B cell (primary cell): ENCODE results near the gene GNAT2. TPM values are rescaled to one million over a fixed set of nuclear protein-coding genes. Genes with fewer than 3 reads are reported as not detected.

Source experiments
- ATAC-seq: fragments of 200-7000 bp; cut with Tn5 transposase; one replicate; pipeline ENCODE4 v1.10.0; 2021; ENCODE audit warnings: low read depth, mild to moderate bottlenecking, moderate number of reproducible peaks, moderate library complexity
- CTCF ChIA-PET: fragments of 350-600 bp; sonication (Branson Sonifier 250); formaldehyde crosslinking; loops from one replicate; lab custom pipeline; 2021; ENCODE audit warnings: antibody characterized with exemption, inconsistent platforms; lab: Charles Lee
- POLR2A ChIA-PET: fragments of 350-600 bp; sonication (Branson Sonifier 250); formaldehyde crosslinking; loops from one replicate; lab custom pipeline; 2021; ENCODE audit warnings: antibody characterized with exemption; lab: Charles Lee
- DNase-seq: peaks from one replicate; pipeline ENCODE4 v3.0.0; 2013
- H2AFZ ChIP-seq: 2 replicates; pipeline ENCODE4 v1.6.1; 2012; ENCODE audit warnings: mild to moderate bottlenecking, low read depth, low read length; ENCODE audit not compliant: insufficient read depth, poor library complexity, severe bottlenecking
- H3K27ac ChIP-seq, 2 donors: 1 replicate in 1 of 2; 2 replicates in 1 of 2; pipeline ENCODE4 v1.5.1; 2012 to 2013; ENCODE audit warnings: low read length in 2 of 2, mild to moderate bottlenecking in 2 of 2, moderate library complexity in 1 of 2
- H3K27me3 ChIP-seq, 4 experiments: fragments of 200-600 bp in 1 of 4; sonication (generic) in 1 of 4; replicated peaks in 1 of 4; 1 replicate in 2 of 4; 2 replicates in 2 of 4; pipeline versions ENCODE4 v1.6.1 to v1.7.0; 2013 to 2016; ENCODE audit warnings: low read length in 3 of 4, mild to moderate bottlenecking in 2 of 4, mixed read lengths in 1 of 4, moderate library complexity in 1 of 4; ENCODE audit not compliant: insufficient read depth in 4 of 4, control insufficient read depth in 3 of 4; ENCODE audit errors: control extremely low read depth in 1 of 4
- H3K36me3 ChIP-seq, 2 experiments: replicated peaks in 1 of 2; 1 replicate in 1 of 2; 2 replicates in 1 of 2; pipeline versions ENCODE4 v1.6.1 to v1.7.1; 2013; ENCODE audit warnings: low read length in 1 of 2; ENCODE audit not compliant: insufficient read depth in 2 of 2, control insufficient read depth in 1 of 2; ENCODE audit errors: control extremely low read depth in 1 of 2, extremely low read depth in 1 of 2
- H3K4me1 ChIP-seq, 2 donors: fragments of 200-600 bp in 1 of 2; sonication (generic) in 1 of 2; 1 replicate in 1 of 2; 2 replicates in 1 of 2; pipeline versions ENCODE4 v1.5.1 to v1.6.1; 2013 to 2017; ENCODE audit warnings: low read length in 2 of 2; ENCODE audit not compliant: control insufficient read depth in 2 of 2, insufficient read depth in 2 of 2
- H3K4me2 ChIP-seq: replicated peaks from 2 replicates; pipeline ENCODE3; 2012; ENCODE audit warnings: mild to moderate bottlenecking, low read depth, low read length; ENCODE audit not compliant: poor library complexity, severe bottlenecking
- H3K4me3 ChIP-seq, 5 experiments: fragments of 200-600 bp in 1 of 5; sonication (generic) in 1 of 5; 1 replicate in 3 of 5; 2 replicates in 2 of 5; pipeline versions ENCODE4 v1.5.1 to v1.7.0; 2011 to 2016; ENCODE audit warnings: low read length in 4 of 5, mild to moderate bottlenecking in 4 of 5, low read depth in 2 of 5, control low read depth in 1 of 5, moderate library complexity in 1 of 5; ENCODE audit not compliant: insufficient read depth in 1 of 5; ENCODE audit errors: control extremely low read depth in 1 of 5, extremely low read depth in 1 of 5
- H3K79me2 ChIP-seq: fragments of 200-600 bp; sonication (generic); one replicate; pipeline ENCODE4 v1.6.0; 2016; ENCODE audit warnings: low read length; ENCODE audit not compliant: control insufficient read depth, insufficient read depth
- H3K9ac ChIP-seq: fragments of 200-600 bp; sonication (generic); 2 replicates; pipeline ENCODE4 v1.6.1; 2017; ENCODE audit warnings: mild to moderate bottlenecking, low read length, moderate library complexity
- H3K9me3 ChIP-seq, 3 donors: one replicate each; pipeline versions ENCODE4 v1.6.1 to v1.7.1; 2013; ENCODE audit warnings: low read length in 2 of 3; ENCODE audit not compliant: control insufficient read depth in 2 of 3, insufficient read depth in 1 of 3; ENCODE audit errors: control extremely low read depth in 1 of 3
- H4K20me1 ChIP-seq: 2 replicates; pipeline ENCODE4 v1.6.0; 2012; ENCODE audit warnings: mild to moderate bottlenecking, low read length; ENCODE audit not compliant: insufficient read depth, control insufficient read depth, poor library complexity, severe bottlenecking
- H3K27ac Mint-ChIP-seq: one replicate; pipeline ENCODE4 v1.8.0; 2021; ENCODE audit warnings: mixed read lengths
- H3K27me3 Mint-ChIP-seq: one replicate; pipeline ENCODE4 v1.8.0; 2021; ENCODE audit warnings: mixed read lengths
- H3K4me1 Mint-ChIP-seq: one replicate; pipeline ENCODE4 v1.8.0; 2021; ENCODE audit warnings: mixed read lengths
- H3K4me3 Mint-ChIP-seq: one replicate; pipeline ENCODE4 v1.8.0; 2021; ENCODE audit warnings: mixed read lengths
- H3K9me3 Mint-ChIP-seq: one replicate; pipeline ENCODE4 v1.8.0; 2022; ENCODE audit warnings: mixed read lengths; ENCODE audit not compliant: insufficient read depth
- EZH2 ChIP-seq: IDR thresholded peaks from 2 replicates; pipeline ENCODE4 v1.6.1; 2012; ENCODE audit warnings: borderline replicate concordance, low read depth, mild to moderate bottlenecking, moderate library complexity, low read length; ENCODE audit not compliant: insufficient read depth, poor library complexity, severe bottlenecking
- WGBS: methylation state at CpG from one replicate; pipeline ENCODE4 v1.1.5; 2013; ENCODE audit warnings: missing lambda C conversion rate; ENCODE audit not compliant: insufficient coverage; 5-methylcytosine and 5-hydroxymethylcytosine counted together
- intact Hi-C: fragments of 100-400 bp; cut with micrococcal nuclease; formaldehyde crosslinking; loops from one replicate; pipeline ENCODE4 v1.10.0; 2022
- polyA plus RNA-seq: library from polyadenylated mRNA; depleted of rRNA; stranded (reverse); fragments of >200 nt; gene quantifications from 2 replicates; pipeline ENCODE4 v1.2.3, GENCODE V29; 2012
- total RNA-seq, 2 donors: library from RNA; stranded (reverse); fragments of 120-200 nt in 1 of 2; gene quantifications; 1 replicate in 1 of 2; 2 replicates in 1 of 2; pipeline versions ENCODE4 v1.2.3 to v1.2.4, GENCODE V29; 2013 to 2022
- TF ChIP-seq, protein P1 (sequence below): fragments of 200-600 bp; IDR thresholded peaks from one replicate; pipeline ENCODE4 v1.8.0; 2022; ENCODE audit warnings: antibody characterized with exemption, mild to moderate bottlenecking

GNAT2 gene
- total and polyA plus RNA-seq, 2 donors (not counting 1 experiment from before 2014, with no cell fraction given), result not detected

DNA sequence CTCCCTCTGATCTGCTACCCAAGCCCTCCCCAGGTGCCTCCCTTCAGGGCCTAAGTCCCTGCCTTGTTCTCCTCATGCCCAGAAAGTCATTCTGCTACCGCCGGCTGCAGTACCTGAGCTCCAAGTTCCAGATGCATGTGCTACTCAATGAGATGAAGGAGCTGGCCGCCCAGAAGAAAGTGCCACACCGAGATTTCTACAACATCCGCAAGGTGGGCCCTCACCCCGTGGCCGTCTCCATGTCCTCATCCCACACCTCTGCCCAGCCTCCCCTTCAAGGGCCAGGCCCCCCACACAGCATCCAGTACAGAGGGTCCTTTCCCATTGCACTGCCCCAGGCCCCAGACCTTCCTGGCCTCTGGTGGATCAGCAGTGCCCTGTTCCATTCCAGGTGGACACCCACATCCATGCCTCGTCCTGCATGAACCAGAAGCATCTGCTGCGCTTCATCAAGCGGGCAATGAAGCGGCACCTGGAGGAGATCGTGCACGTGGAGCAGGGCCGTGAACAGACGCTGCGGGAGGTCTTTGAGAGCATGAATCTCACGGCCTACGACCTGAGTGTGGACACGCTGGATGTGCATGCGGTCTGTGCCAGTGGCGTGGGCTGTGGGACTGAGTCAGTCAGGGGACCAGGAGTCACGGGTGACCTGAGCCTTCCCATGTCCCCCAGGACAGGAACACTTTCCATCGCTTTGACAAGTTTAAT lies 8.4 kb upstream of the GNAT2 start:
- TF ChIP-seq, protein P1, sequence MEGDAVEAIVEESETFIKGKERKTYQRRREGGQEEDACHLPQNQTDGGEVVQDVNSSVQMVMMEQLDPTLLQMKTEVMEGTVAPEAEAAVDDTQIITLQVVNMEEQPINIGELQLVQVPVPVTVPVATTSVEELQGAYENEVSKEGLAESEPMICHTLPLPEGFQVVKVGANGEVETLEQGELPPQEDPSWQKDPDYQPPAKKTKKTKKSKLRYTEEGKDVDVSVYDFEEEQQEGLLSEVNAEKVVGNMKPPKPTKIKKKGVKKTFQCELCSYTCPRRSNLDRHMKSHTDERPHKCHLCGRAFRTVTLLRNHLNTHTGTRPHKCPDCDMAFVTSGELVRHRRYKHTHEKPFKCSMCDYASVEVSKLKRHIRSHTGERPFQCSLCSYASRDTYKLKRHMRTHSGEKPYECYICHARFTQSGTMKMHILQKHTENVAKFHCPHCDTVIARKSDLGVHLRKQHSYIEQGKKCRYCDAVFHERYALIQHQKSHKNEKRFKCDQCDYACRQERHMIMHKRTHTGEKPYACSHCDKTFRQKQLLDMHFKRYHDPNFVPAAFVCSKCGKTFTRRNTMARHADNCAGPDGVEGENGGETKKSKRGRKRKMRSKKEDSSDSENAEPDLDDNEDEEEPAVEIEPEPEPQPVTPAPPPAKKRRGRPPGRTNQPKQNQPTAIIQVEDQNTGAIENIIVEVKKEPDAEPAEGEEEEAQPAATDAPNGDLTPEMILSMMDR, result no peak
- TF ChIP-seq EZH2, result no peak
- Histone ChIP-seq H2AFZ (no peak overlapping the region), H3K79me2 (peaks cover 11% of the 10 kb centered on the region), H4K20me1 (peaks cover 8% of the 10 kb centered on the region), H3K4me2 (no peak overlapping the region), H3K4me3 (no peak overlapping the region), H3K9ac (no peak overlapping the region), H3K27ac (no peak overlapping the region), H3K36me3 (peaks cover 0 to 50% of the 10 kb centered on the region in 2 experiments), H3K4me1 (peaks cover 21 to 23% of the 10 kb centered on the region in 2 donors), H3K27me3 (no peaks in the 10 kb centered on the region), H3K9me3 (no peaks in the 10 kb centered on the region)
- DNase-seq (peak; percentile 8), ATAC-seq (no peak)
- 92% methylated on average over 23 of the region's 23 CpGs for WGBS
- ChIA-PET CTCF (interaction anchor here (0.9 to 16.5 kb wide), 7 partner anchors 8 to 84 kb away, joined by 3 to 276 read pairs (median 16); partner anchors contain the start of genes AMPD2, GNAI3, GNAT2 and GPR61), POLR2A (interaction anchor here (0.6 kb wide), 1 partner anchor 1965 kb away, joined by 3 read pairs; no protein-coding TSS in a partner anchor)
- Mint-ChIP-seq H3K4me3 (no peak overlapping the region), H3K27me3 (no peaks in the 10 kb centered on the region), H3K9me3 (no peaks in the 10 kb centered on the region), H3K4me1 (peaks cover 28% of the 10 kb centered on the region), H3K27ac (no peak overlapping the region)
- intact Hi-C loops, result no loop called here
